GM13977 (cell line): ENCODE results near the gene EMD.

ENCODE experiments used
- DNase-seq: peaks from one replicate; pipeline ENCODE4 v3.0.0; 2012; ENCODE audit warnings: low spot score
- in situ Hi-C: fragments of 300-500 bp; cut with MboI; formaldehyde crosslinking; loops from one replicate; pipeline ENCODE4 v1.12.0; 2022; ENCODE audit warnings: low sequenced_read_pairs, low pct_unique_long_range_greater_than_20kb, mixed read lengths, inconsistent platforms; ENCODE audit not compliant: unreplicated experiment
- TF ChIP-seq, protein P1 (sequence below): IDR thresholded peaks from 2 replicates; pipeline ENCODE4 v1.5.1; 2012; ENCODE audit warnings: mild to moderate bottlenecking, control low read depth; ENCODE audit not compliant: insufficient read depth; ENCODE audit errors: extremely low read depth, missing control alignments

Gene EMD

DNA sequence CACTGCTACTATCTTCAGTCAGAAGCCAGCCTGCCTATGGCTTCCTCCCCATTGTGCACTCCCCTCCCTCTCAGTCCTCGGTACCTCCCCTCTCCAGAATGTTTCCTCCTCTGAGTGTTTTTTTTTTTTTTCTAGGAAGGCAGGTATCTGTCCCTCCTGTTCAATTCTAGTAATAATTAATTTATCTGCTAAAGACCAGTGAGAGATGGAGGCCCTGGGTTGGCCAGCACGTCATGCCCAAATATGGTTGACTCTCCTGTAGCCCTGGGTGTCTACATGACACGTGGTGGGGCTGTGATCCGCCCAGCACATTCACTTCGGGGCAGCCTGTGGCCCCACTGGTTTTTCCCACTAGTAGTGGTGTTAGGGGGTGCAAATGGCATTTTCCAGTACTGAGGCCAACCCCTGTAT, 6.5 kb upstream of the EMD start:
- in situ Hi-C loops = no loop called here
- DNase-seq = peak; percentile 58
- TF ChIP-seq, protein P1, sequence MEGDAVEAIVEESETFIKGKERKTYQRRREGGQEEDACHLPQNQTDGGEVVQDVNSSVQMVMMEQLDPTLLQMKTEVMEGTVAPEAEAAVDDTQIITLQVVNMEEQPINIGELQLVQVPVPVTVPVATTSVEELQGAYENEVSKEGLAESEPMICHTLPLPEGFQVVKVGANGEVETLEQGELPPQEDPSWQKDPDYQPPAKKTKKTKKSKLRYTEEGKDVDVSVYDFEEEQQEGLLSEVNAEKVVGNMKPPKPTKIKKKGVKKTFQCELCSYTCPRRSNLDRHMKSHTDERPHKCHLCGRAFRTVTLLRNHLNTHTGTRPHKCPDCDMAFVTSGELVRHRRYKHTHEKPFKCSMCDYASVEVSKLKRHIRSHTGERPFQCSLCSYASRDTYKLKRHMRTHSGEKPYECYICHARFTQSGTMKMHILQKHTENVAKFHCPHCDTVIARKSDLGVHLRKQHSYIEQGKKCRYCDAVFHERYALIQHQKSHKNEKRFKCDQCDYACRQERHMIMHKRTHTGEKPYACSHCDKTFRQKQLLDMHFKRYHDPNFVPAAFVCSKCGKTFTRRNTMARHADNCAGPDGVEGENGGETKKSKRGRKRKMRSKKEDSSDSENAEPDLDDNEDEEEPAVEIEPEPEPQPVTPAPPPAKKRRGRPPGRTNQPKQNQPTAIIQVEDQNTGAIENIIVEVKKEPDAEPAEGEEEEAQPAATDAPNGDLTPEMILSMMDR = no peak

DNA sequence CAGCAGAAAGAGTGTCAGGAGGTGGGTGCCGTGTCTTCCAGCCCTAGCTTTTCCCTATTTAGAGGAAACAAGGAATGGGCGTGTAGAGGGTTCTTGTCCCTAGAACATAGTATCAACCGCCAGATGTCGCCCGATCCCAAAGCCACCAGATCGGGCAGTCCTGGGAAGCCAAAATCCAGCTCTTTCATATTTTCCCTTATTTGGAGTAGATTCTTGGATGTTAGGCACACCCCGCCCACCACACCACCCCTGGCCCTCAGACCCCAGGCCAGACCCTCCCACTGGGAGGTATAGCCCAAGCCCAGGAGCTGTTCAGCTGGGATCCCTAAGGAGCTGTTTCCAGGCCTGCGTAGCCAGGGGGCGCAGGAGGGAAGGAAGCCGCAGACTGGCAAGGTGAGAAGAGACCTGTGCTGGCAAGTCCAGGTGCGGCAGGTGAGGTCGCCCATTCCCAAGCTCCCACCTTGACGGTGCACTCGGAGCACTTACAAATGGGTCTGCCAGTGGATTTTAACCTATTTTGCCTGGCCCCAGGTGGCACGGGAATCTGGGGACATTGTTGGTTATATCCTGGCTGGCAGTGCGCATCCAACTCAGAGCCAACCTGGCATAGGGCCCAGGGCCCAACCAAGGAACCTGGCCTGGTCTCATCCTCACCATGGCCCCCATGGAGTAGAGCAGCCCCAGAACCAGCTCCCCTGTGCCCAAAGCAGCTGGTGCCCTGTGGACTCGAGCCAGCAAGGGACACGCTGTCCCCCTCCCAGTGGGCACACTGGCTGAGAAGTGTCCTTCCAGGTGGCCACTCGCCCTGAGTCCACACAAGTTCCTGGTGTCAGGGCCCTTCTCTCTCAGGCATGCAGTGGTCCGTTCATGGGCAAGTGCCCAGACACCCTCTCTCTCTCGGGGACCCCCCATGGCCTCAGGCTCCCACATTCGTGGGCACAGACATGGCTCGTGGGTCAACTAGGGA, 5.5 kb upstream of the EMD start:
- TF ChIP-seq, protein P1 = no peak
- in situ Hi-C loops = no loop called here
- peak; percentile 51 for DNase-seq

DNA sequence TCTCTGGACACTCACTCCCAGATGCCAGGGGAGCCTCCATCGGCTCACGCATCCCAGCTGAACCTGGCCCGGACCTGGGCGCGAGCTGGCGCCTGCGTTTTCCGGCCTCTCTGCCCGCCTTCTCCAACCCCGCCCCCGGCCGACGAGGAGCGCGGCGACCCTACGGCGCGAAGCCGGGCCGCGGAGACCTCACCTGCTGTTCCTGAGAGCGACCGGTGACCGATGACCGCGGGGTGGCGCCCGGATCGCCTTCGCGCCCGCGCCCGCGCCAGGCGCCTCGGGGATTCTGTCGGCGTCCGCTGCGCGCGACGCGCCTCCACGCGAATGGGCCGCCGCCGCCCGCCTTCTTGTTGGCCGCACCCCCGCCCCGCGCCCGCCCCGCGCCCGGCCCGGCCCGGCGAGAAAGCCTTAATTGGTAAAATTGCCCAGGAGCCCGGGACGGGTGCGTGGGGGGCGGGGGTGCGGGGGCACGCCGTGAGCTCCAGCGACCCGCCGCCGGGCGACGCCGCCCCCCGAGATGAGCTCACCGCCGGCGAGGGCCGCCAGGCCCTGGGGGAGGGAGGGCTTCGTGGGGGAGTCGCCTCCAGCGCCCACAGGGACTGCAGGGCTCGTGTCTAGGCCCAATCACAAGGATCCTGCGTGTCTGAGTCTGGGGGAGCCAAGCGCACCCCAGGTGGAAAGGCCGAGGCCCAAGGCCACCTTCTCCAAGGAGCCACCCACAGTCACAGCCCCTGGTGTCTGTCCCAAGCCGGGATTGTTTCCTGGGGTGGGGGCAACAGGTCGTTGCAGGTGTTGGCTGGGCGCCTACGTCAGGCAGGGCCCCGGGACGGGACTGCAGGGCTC, 4.6 kb upstream of the EMD start, which contains the start of gene FLNA:
TSS of gene FLNA (minus strand) at position 322 of the 843 bp plus-strand sequence. CDS start 3,389 bp downstream, outside the sequence.
- peak; percentile 64 for DNase-seq
- in situ Hi-C loops = no loop called here
- TF ChIP-seq, protein P1 = peak; percentile 45

DNA sequence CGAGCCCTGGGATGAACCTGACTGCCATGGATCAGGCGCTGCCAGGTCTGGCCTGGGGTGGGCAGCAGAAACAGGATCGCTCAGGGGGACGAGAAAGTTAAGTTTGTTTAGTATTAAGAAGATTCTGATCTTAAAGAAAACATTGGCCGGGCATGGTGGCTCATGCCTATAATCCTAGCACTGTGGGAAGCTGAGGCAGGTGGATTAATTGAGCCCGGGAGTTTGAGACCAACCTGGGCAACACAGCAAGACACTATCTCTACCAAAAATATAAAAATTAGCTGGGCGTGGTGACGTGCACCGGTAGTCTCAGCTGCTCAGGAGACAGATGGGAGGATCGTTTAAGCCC, 4.0 kb upstream of the EMD start:
- DNase-seq = no peak
- in situ Hi-C loops = no loop called here
- TF ChIP-seq, protein P1 = no peak

DNA sequence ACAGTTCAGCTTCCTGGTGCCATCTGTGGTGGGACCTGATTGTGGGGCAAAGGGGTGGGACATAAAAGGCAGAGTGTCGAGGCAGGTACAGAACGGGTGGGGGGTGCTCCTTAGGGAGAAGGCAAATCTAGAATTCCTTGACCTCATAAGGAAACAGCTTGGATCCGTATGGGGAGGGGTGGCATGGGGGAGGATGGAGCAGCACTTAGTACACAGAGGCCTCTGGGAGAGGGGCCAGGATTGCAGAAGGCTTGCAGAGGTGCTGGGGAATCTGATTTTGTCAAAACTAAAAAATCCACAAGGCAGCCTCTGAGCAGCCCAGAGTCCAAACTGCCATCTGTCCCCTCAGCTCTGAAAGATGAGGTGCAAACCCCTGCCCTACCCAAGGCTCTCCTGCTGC, 2.3 kb upstream of the EMD start:
- DNase-seq = no peak
- in situ Hi-C loops = no loop called here
- TF ChIP-seq, protein P1 = no peak

DNA sequence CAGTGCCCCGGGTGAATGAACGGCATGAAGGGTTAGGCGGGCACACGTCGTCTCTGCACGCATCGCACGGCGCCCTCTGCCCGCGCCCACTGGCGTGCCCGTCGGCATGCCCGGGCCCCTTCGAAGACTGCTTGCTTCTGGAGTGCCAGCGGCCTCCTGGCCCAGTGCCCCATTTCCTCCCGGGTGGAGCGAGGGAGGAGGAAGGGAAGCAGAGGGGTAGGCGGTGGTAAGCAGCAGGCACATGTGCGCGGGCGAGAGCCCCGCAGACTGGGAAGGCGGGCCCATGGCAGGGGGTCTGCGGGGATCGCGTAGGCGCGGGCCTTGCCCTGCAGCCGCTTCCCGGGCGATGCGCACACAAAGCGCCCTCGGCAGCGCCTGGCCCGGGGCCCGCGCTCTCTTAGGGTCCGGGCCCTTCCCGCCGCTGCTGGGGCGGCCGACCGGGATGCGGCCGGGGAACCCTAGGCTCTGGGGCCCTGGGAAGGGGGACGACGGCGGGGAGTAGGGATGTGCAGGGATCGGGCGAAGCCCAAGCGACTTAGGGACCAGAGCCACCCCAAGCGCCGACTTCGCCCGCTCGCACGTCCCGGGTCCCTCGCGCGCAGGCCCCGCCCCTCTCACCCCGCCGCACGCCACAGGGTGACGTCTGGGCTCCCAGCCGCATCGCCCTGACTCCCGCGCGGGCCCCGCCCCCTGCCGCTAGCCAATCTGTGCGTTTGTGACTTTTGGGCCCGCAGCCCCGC, 866 bp upstream of the EMD start:
- in situ Hi-C loops = no loop called here
- DNase-seq = no peak
- TF ChIP-seq, protein P1 = no peak
